ENCODE measurements around the gene PLA2G4F.

The PLA2G4F gene

GRCh38 chr15:42166225-42166940, 9.9 kb upstream of the PLA2G4F start:
- no peak for DNase-seq

- no peak for DNase-seq
Observed at GRCh38 chr15:42165106-42165505, 8.7 kb upstream of the PLA2G4F start.

- DNase-seq = no peak
Observed at GRCh38 chr15:42163947-42164550, 7.6 kb upstream of the PLA2G4F start.

GRCh38 chr15:42163291-42163690, 6.9 kb upstream of the PLA2G4F start:
- DNase-seq = no peak

- no peak for DNase-seq
Observed at GRCh38 chr15:42160136-42160535, 3.7 kb upstream of the PLA2G4F start.

- peak in 1 of 58 donors; percentile 20 for DNase-seq
Observed at GRCh38 chr15:42159381-42160015, 3.1 kb upstream of the PLA2G4F start.

GRCh38 chr15:42158941-42159340, 2.5 kb upstream of the PLA2G4F start:
- DNase-seq = no peak

GRCh38 chr15:42157981-42158765, 1.7 kb upstream of the PLA2G4F start:
- DNase-seq = peak in 2 of 58 donors; percentile 28 to 48

- no peak for DNase-seq
Observed at GRCh38 chr15:42157381-42157780, 945 bp upstream of the PLA2G4F start.

- DNase-seq = no peak
Observed at GRCh38 chr15:42155546-42156242, 742 bp downstream of the PLA2G4F start.

- no peak for DNase-seq
Observed at GRCh38 chr15:42154956-42155355, 1.5 kb downstream of the PLA2G4F start.

- no peak for DNase-seq
Observed at GRCh38 chr15:42154212-42154941, 2.1 kb downstream of the PLA2G4F start.

- no peak for DNase-seq
Observed at GRCh38 chr15:42153874-42154211, 2.6 kb downstream of the PLA2G4F start.

- DNase-seq = no peak
Observed at GRCh38 chr15:42152921-42153698, 3.3 kb downstream of the PLA2G4F start.

GRCh38 chr15:42152196-42152920, 4.1 kb downstream of the PLA2G4F start:
- DNase-seq = peak in 19 of 58 donors; percentile 7 to 61 (median 21)

GRCh38 chr15:42151736-42152135, 4.7 kb downstream of the PLA2G4F start:
- no peak for DNase-seq

GRCh38 chr15:42151141-42151561, 5.3 kb downstream of the PLA2G4F start:
- DNase-seq = no peak

- peak in 1 of 58 donors; percentile 27 for DNase-seq
Observed at GRCh38 chr15:42150219-42150970, 6.0 kb downstream of the PLA2G4F start.

All from anterior cingulate cortex (tissue), 58 donors.